CD4-positive, alpha-beta T cell treated with Interleukin-10 for 1 hour (primary cell): Measurements from ENCODE around the gene CRYGN.
A peak's percentile ranks its signal among the peaks of the same experiment; 100 is the strongest.

ENCODE experiments used
- DNase-seq: peaks from one replicate; pipeline ENCODE4 v3.0.0-alpha.2; 2020

Gene CRYGN, protein sequence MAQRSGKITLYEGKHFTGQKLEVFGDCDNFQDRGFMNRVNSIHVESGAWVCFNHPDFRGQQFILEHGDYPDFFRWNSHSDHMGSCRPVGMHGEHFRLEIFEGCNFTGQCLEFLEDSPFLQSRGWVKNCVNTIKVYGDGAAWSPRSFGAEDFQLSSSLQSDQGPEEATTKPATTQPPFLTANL

DNA sequence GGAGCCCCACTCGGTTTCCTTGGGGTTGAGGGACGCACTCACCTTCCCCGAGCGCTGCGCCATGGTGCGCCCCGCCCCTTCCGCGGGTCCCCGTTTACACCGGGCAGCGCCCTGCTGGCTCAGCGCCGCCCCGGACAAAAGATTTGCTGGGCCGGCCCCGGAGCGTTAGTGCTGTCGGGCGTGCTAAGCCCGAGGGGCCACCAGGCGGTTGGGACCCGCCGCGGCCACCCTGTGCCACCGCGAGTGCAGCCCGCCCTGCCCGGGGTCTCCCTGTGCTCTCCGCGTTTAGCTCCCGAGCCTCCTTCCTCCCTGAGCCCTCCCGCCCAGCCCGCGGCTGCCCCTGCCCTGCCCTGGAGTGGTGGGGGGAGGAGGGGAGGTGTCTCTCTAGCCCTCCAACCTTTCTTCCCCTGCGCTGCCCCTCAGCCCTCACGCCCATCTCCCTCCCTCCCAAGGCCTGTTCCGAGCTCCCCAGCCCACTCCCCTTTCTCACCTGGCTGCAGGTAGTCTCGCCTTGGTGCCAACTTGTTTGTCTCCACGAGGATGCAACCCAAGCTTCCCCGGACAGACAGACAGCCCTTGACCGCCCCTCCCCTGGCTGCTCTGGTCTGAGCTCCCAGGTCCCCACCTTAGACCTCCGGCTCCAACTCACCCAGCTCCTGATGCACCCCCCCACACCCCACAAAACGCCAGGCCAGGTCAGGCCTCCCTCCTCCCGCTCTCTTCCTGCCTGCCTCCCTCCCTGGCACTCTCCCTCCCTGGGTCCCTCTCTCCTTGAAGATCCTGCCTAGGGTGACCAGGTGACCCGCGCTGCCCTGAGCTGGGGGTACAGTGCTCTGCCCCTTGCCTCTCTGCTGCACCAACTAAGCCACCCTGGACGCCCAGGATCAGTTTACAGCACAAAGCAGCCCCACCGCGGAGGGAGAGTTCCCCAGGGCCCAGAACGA is at the start of gene CRYGN:
TSS of gene CRYGN (minus strand) at position 287 of the 944 bp plus-strand sequence. CDS start at position 63, 224 bp downstream.
- DNase-seq: no peak

DNA sequence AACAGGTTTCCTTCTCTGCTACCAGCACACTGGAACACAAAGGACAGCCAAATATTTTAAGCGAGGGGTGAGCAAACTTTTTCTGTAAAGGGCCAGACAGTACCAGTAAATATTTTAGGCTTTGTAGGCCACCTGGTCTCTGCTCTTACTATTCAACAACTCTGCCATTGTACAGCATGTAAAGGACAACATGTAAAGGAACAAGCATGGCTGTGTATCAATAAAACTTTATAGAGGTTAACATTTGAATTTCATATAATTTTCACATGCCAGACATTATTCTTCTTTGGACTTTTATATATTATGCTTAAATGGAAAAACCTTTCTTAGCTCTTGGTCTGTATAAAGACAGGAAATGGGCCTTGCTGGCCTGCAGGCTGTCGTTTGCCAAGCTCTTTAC is 49.6 kb upstream of the CRYGN start:
- no peak for DNase-seq

DNA sequence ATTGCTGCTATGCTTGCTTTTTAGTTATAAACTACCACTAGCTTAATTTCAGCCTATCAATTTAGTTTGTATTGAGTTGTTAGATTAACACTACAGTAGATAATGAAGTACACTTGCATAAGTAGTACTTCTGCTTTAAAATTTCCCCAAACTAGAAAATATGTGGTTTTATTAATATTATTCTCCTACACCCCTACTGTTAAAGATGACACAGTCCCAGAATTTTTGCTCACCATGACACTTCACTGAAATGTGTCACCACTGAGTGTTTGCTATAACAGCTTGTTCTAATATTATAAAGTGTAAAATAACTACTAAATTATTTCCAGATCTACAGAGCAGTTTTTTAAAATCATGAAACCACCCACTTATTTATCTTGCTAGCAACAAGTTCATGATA is 48.2 kb upstream of the CRYGN start:
- no peak for DNase-seq

DNA sequence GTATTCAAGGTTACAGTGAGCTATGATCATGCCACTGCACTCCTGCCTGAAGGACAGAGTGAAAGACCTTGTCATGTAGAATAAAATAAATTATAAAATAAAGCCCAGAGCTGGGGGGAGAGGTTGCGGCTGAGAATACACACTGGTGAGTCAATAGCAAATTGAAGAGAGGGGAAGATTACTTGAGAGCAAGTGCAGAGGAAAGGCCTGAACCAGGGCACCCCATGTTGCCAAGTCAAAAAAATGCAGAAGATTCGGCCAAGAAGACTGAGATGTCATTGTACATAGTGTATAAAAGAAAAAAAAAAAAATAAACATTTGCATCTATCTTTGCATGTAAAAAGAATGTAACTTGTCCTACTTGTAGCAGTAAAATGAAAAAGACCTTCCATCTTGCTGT is 47.3 kb upstream of the CRYGN start:
- no peak for DNase-seq

DNA sequence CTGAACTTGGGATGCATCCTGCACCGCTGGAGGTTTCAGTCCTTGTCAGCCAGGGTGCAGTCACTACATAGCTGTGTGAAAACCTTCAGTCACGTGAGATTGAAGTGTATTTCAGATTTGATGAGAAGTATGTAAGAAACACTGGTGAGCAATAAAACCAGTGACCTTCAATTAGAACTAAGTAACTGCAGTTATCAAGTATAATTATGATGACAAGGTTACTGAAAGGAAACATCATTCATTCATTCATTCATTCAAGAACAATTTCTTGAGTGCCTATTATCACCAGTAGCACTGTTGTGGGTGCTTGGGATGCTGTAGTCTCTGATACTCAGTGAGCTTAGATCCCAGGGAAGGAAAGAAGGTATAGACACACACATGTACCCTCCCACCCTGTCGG is 46.1 kb upstream of the CRYGN start:
- DNase-seq: no peak

DNA sequence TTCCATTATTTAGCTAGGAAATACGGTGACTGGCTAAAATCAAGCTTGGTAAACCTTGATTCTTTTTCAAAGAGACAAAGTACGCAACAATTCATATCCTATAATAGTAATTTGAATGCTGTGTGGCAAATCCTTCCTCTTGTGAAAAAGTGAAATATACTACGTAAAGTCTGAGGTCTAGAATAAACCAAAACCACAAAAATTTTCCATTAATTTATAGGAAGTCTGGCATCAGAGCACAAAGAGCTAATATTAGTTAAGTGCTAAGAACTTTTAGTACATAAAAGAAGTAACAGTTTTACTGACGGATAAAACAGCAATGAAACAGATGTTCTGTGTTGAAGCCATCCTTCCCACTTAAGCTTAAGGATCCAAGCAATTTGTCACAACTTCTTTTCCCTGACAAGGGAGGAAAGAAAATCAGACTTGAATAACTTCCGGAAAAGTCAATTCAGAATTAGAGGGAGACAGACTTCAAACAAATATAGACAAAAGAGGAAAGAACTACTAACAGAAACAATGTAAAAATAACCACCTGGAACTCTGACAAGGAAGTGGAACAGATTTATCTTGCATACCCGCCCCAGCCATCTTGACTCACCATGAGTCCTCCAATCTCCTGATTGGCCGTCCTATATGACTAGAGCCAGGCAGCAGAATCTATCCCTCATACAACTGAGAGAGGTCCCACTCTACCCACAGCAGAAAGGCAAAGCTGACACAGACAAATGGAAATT is 45.2 kb upstream of the CRYGN start:
- DNase-seq: no peak

DNA sequence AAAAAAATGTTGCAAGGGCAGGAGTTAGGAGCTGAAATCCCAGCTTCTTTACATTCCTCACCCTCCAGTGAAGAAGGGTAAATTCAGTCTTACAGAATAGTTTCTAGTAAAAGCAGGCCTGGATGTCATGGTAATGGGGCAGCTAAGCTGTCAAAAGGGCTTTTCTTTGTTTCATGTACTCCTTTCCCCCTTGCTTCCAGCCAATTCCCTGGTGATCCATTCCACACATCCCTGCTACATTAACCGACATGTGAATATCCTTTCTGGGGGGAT is 43.7 kb upstream of the CRYGN start:
- no peak for DNase-seq

DNA sequence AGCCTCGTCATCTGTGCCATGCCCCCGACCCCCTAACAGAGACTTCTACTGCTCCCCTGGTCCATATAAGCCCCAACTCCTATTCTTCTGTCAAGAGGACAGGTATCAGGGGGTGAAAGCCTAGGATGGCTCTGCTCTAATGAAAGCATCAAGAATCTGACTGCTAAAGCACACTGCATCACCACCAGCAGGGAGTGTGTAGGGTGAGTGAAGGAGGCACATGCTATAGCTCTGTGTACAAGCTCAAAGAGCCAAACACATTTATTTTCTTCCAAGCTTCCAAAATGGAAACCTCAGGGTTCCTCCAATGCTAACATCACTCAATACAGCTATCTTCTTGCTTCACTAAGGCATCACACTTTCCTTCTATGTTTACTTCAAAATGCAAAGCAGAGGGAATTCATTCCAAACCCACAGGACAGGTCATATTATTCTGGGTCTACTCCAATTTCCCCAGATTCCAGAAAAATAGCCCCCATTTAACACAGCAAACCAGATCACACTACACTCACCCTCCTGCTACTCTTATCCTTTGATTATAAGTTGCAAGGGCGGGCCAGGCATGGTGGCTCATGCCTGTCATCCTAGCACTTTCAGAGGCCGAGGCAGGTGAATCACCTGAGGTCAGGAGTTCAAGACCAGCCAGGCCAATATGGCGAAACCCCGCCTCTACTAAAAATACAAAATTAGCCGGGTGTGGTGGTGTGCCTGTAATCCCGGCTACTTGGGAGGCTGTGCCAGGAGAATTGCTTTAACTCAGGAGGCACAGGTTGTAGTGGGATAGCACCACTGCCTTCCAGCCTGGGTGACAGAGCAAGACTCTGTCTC is 43.2 kb upstream of the CRYGN start:
- no peak for DNase-seq

DNA sequence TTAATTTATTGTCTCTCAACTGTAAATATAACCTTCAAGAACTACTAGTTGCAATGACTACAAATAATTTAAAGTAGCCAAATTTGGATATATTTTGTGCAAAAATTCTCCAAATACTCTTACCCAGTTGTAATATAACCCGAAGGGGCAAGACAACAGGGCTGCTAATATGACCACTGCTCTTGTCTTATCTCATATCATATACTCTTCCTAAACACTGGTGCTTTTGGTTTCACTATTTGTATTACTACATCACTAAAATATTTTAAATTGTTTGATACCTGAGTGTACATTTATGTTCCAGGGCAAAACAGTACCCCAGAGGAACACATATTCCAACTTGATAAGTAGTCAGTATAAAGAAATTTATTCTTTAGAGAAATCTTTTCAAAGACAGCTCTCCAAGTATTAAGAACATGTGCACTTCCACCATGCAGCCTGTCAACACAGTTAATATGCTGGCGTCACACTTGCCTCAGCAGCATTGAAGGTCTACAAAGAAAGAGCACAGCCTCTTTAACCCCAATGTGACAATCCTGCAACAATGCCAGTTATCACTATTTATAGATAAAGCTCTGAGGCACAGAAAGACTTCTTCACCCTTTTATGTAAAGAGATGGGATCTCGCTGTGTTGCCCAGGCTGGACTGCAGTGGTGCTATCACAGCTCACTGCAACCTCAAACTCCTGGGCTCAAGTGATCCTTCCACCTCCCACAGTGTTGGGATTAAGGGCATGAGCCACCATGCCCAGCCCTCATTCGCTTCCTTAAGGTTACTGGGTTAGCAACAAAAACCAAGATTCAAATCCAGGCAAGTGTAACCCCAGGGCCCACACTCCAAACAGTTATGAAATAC is 41.9 kb upstream of the CRYGN start:
- DNase-seq: no peak

DNA sequence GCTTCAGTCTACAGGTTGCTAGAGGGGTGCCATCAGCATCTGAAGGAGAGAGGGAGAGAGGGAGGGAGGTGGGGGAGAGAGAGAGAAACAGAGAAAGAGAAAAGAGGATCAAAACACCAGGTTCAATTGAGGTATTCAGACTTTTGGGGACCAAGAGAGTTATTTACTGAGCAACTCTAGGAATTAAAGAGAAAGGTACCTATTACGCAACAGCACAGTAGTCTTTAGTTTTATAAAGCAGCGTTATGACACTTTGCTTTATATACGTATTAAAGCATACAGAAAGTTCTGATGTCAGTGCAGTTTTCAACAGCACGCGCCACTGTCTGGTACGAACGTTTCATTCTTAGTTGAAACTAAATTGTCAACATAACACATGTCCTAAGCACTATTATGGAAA is 37.9 kb upstream of the CRYGN start:
- no peak for DNase-seq

DNA sequence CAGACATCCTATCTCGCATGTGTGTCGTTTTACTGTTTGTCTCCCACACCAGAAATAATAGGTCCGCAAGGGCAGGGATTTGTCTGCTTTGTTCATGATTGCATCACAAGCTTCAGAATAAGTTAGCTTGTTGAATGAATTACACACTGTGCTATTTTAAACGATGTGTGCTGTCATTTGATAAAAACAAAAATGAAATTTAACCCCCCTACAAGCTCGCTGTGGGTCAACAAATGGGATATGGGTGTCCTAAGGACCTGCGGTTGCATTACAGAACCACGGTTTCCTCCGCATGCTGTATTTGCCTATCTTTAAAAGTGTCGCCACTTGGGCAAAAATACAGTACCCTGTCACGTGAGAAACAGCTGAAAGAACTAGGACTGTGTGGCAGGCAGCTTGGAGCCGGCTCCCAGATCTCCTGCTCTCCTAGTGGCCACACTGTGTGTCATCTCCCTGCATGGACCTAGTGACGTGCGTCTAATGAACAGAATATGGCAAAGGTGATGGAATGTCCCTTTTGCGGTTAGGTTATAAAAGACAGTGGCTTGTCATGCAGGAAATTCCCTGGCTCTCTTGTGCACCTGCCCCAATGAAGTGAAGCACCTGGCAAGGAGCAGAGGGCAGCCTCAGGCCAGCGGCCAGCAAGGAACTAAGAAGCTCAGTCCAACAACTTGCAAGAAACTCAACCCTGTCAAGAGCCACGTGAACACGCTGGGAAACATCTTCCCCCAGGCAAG is 32.9 kb upstream of the CRYGN start:
- no peak for DNase-seq

DNA sequence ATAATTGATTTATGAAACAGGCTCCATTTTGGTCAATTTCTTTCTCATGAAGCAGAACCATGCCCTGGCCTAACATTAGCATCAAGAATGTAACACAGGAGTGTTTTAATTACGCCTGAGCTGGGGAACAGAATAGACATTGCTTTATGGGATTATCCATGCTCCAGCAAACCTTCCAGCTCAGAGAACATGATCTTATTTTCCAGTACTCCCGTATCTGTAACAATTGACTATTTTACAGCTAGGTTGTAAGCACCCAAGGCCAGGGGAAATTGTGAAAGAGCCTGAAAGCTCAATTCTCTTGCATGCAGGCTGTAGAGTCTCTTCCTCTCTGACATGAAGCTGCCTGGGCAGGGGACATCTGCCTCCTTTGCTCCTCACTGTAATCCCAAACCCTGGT is 30.8 kb upstream of the CRYGN start:
- no peak for DNase-seq

DNA sequence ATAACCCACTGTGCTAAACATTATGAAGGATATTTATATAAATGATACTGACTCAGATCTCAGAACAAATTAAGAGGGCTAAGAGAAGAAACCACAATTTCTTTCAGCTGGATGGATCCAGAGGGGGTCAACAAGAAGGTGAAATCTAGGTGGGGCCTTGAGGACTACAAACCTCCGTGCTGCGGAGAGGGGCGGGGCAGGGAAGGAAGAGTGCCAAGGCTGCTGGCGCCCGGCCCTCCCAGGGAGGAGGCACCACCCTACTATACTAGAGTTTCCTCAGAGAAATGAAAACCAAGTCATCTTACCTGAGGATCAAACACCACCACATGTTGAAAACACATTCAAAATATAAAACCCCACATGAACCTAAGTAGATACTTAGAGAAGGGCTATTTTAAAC is 29.3 kb upstream of the CRYGN start:
- DNase-seq: no peak

DNA sequence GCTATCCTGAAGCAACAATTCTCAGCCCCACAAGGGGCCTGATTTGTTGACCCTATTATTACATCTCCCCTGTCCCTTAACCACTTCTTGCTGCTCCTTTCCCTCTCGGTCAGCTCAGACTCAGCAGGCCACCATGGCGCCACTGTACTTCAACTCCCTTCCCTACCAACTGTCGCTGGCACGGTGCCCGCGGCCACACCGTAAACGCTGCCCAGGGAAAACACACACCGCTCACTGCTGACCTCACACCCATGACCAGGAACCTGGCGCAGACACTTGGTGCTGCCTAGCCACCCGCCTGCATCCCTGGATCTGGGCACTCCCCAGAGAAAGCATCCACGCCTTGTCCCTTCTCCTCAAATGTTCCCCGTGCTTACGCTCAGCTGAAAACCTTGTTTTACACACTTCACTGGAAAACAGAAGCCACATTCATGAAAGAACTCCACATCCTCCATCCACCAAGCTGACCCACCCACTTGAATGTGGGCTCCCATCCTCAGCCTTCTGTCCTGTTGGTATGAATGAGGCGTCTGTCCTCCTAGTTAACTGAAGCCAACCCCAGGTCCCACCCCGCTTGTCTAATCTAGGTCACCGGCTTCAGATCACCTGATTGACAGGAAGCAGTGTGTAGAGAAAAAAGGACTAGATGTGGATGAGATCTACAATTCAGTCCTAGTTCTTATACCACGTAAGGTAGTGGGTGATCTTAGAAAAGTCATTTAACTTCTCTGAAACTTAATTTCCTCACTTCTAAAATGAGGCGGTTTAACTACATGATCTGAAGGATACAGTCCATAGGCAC is 28.5 kb upstream of the CRYGN start:
- peak; percentile 16 for DNase-seq

DNA sequence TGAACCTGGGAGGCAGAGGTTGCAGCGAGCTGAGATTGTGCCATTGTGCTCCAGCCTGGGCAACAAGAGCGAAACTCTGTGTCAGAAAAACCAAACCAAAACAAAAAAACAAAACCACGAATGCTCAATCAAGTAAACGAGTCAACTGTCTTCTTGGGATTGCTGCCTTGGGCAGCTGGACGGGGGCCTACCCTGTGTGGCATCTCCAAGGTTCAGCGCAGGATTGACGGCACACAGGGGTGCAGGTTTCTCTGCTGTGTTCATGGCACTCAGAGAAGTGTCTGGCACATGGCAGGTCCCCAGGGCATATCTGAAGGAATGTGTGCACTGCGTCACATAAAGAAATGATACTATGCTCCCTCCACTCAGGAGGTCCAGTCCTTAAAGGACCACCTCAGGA is 25.2 kb upstream of the CRYGN start:
- no peak for DNase-seq

DNA sequence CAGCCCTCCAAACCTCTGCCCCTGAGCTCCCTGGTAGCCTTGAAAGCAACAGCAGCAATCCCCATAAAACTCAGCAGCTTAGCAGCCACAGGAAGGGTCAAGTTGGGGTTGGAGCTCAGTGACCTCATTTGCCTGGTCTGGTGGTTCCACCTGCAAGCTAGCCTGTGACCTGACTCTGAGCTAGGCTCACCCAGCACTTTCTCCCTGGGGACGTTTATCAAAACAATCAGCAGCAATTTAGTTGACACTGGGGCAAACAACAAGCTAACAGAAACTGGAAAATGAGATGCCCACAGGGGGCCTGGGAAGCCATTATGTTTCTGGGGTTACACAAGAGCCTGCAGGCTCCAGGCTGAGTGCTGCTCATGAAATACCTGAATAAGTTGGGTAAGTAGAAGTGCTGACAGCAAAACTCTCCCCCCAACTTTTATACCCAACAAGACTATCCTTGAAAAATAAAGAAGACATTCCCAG is 22.4 kb upstream of the CRYGN start:
- DNase-seq: no peak

DNA sequence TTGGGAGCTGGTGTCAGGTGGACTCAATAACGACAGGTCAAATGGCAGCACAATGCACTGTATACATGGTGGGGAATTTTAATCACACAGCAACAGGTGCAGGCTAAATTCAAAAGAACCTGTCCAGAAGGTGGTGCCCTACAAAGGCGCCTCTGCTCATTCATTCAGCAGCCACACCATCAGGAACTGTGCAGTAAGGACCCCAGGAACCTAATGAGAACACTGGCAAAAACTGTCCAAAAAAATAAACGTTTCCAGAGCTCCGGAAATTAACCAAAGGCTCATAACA is 21.9 kb upstream of the CRYGN start:
- no peak for DNase-seq

DNA sequence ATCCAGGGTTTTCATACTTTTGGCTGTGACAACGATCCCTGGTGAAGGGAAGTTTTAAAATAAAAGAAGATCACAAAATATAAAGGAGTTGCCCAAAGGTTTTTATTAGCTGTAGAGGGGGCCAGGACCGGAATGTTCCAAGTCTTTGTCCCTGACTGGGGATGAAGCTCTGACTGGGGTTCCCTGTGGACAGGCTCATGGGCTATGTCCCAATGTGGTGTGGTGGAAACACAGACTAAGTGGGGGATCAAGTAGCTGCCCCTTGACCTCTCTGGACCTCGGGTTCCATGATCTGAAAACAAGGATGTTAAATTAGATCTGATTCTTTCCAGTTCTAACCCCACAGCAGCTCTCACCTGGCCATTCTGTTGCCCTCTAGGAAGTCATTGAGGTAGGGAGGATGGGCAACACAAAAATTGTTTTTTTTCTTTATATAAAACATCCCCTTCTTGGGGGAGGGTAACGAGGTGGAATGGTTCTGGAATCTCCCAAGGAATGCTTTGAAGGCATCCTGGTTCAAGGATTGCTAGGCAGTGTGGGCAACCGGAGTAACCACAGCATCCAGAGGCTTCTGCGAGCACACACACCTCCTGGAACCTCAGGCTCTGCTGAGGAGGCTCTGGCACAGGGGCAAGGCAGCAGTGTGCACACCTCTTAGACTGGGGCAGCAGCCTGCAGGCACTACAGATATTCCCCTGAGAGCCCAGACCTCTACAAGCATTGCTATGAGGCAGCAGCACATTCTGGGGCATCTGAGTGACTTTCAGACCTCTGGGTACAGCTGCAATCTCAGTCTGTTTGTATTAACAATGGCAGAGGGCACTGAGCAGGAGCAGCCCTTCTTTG is 21.4 kb upstream of the CRYGN start:
- DNase-seq: no peak

DNA sequence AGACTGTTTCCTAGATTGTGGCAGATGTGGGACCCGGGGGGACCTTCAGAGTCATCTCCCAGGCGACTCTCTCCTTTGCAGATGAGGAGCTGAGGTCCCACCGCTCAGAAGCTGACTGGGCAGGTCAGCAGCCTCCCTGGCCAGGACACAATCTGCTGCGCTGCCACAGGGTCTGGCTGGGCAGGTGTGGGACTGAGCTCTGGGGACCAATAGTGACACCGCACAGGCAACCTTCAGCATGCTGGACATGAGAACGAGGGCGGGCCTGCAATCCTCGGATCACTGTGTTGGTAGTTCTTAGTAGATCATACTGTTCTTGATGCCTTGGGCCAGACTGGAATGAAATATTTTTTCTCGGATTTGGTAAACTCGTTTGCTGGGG is 20.5 kb upstream of the CRYGN start:
- no peak for DNase-seq
